K562 (cell line): ENCODE measurements around the gene AKR1D1. TPM values are rescaled to one million over a fixed set of nuclear protein-coding genes. Genes with fewer than 3 reads are reported as not detected.
"Not testable (repeated sequence)": the region's sequence is repeated elsewhere in the genome, so short reads cannot be mapped to it uniquely, and the experiment has no call there.

Experiments used
- ATAC-seq: fragments of 200-7000 bp; cut with Tn5 transposase; 3 replicates; pipeline ENCODE4 v1.9.1; 2020; ENCODE audit warnings: moderate library complexity
- BruUV-seq: library from RNA; stranded (reverse); fragments of 400-500 nt; replicated peaks from 2 replicates; lab custom pipeline; 2021; lab: Mats Ljungman, UMichigan
- CTCF ChIA-PET: fragments of 300-600 bp; formaldehyde crosslinking; extraction: SDS; loops from one replicate; lab custom pipeline; 2021; ENCODE audit warnings: low intra/inter-chr PET ratio; lab: Yijun Ruan, JAX
- POLR2A ChIA-PET: fragments of 300-600, 350-650 bp; sonication (Branson Sonifier 250); formaldehyde crosslinking; extraction: SDS; loops from one replicate; lab custom pipeline; 2021; ENCODE audit warnings: antibody characterized with exemption, inconsistent platforms; lab: Yijun Ruan, JAX
- DNase-seq, 4 experiments: peaks; one replicate each; pipeline versions ENCODE4 v3.0.0 to v3.0.0-alpha.2; 2011 to 2018; ENCODE audit warnings: low spot score in 3 of 4, mixed read lengths in 3 of 4; ENCODE audit errors: extremely low read depth in 1 of 4
- FAIRE-seq: peaks from 2 replicates; lab custom pipeline; 2011; peaks lifted over from hg19 to GRCh38; lab: Jason Lieb, UNC
- H2AFZ ChIP-seq: 2 replicates; pipeline ENCODE4 v1.6.0; 2011; ENCODE audit warnings: low read depth, low read length, control low read depth, inconsistent platforms
- H3K27ac ChIP-seq: fragments of 200-600 bp; 3 replicates; pipeline ENCODE4 v1.8.0; 2011; ENCODE audit warnings: low read depth, mild to moderate bottlenecking, control low read depth, inconsistent platforms, low read length, moderate library complexity, mixed read lengths; ENCODE audit errors: extremely low read depth
- H3K27me3 ChIP-seq, 2 experiments: fragments of 300-600 bp in 1 of 2; 2 replicates in 1 of 2; 3 replicates in 1 of 2; pipeline versions ENCODE4 v1.6.0 to v1.8.0; 2011; ENCODE audit warnings: inconsistent platforms in 2 of 2, low read length in 2 of 2, mild to moderate bottlenecking in 1 of 2, mixed read lengths in 1 of 2, moderate library complexity in 1 of 2; ENCODE audit not compliant: control insufficient read depth in 2 of 2, insufficient read depth in 2 of 2
- H3K36me3 ChIP-seq: fragments of 300-600 bp; 3 replicates; pipeline ENCODE4 v1.8.0; 2011; ENCODE audit warnings: mild to moderate bottlenecking, low read length, inconsistent platforms; ENCODE audit not compliant: control insufficient read depth, insufficient read depth
- H3K4me1 ChIP-seq, 2 experiments: fragments of 200-600 bp in 1 of 2; replicated peaks in 1 of 2; 2 replicates in 1 of 2; 3 replicates in 1 of 2; pipeline versions ENCODE4 v1.5.1 to v1.8.0; 2011; ENCODE audit warnings: inconsistent platforms in 2 of 2, low read length in 2 of 2, mild to moderate bottlenecking in 1 of 2, mixed read lengths in 1 of 2, moderate library complexity in 1 of 2; ENCODE audit not compliant: control insufficient read depth in 2 of 2, insufficient read depth in 2 of 2
- H3K4me2 ChIP-seq: 2 replicates; pipeline ENCODE4 v1.6.1; 2011; ENCODE audit warnings: low read length, control low read depth, inconsistent platforms, mixed read lengths; ENCODE audit not compliant: insufficient read depth
- H3K4me3 ChIP-seq: fragments of 200-600 bp; sonication (generic), shearing (Covaris generic); 2 replicates; pipeline ENCODE4 v1.5.1; 2016; ENCODE audit warnings: control low read depth, inconsistent platforms
- H3K79me2 ChIP-seq: fragments of 200-600 bp; 3 replicates; pipeline ENCODE4 v1.8.0; 2011; ENCODE audit warnings: low read length, inconsistent platforms; ENCODE audit not compliant: control insufficient read depth, insufficient read depth
- H3K9ac ChIP-seq, 2 experiments: 2 replicates each; pipeline versions ENCODE4 v1.6.0 to v1.6.1; 2011; ENCODE audit warnings: low read depth in 2 of 2, low read length in 2 of 2, control low read depth in 1 of 2, inconsistent platforms in 1 of 2, mild to moderate bottlenecking in 1 of 2, mixed read lengths in 1 of 2; ENCODE audit not compliant: insufficient read depth in 1 of 2
- H3K9me1 ChIP-seq: one replicate; pipeline ENCODE4 v1.6.0; 2011; ENCODE audit warnings: inconsistent platforms, mild to moderate bottlenecking, low read length, moderate library complexity; ENCODE audit not compliant: control insufficient read depth, insufficient read depth
- H3K9me3 ChIP-seq: replicated peaks from 2 replicates; pipeline ENCODE4 v1.5.1; 2011; ENCODE audit warnings: low read depth, low read length, inconsistent platforms; ENCODE audit not compliant: control insufficient read depth, insufficient read depth
- H4K20me1 ChIP-seq: replicated peaks from 2 replicates; pipeline ENCODE4 v1.6.1; 2011; ENCODE audit warnings: low read length, inconsistent platforms, mixed read lengths; ENCODE audit not compliant: control insufficient read depth, insufficient read depth
- ASH1L ChIP-seq: fragments of 450-650 bp; IDR thresholded peaks from 2 replicates; pipeline ENCODE4 v1.6.1; 2018; ENCODE audit warnings: borderline replicate concordance, mild to moderate bottlenecking, low read depth; ENCODE audit not compliant: partially characterized antibody
- C11orf30 ChIP-seq: fragments of 450-650 bp; IDR thresholded peaks from 2 replicates; pipeline ENCODE4 v1.6.1; 2016; ENCODE audit warnings: low read depth, mild to moderate bottlenecking
- MAFG ChIP-seq: fragments of 450-650 bp; conservative IDR thresholded peaks from 2 replicates; pipeline ENCODE4 v1.6.1; 2016; ENCODE audit warnings: missing genetic modification characterization, missing compliant biosample characterization
- MAFK ChIP-seq: IDR thresholded peaks from 2 replicates; pipeline ENCODE4 v1.6.1; 2011; ENCODE audit warnings: low read length, improper control_type of control experiment
- MBD2 ChIP-seq: sonication (generic); IDR thresholded peaks from 2 replicates; pipeline ENCODE4 v1.6.1; 2016; ENCODE audit warnings: low read depth, borderline replicate concordance
- MYNN ChIP-seq, 2 experiments: sonication (generic); formaldehyde crosslinking in 1 of 2; IDR thresholded peaks; 2 replicates each; pipeline versions ENCODE4 v1.5.0 to v1.6.1; 2016 to 2020; ENCODE audit warnings: antibody characterized with exemption in 1 of 2, missing genetic modification reagents in 1 of 2
- NCOA6 ChIP-seq: fragments of 450-650 bp; IDR thresholded peaks from 2 replicates; pipeline ENCODE4 v1.6.1; 2017; ENCODE audit warnings: mild to moderate bottlenecking
- NFYB ChIP-seq: IDR thresholded peaks from 2 replicates; pipeline ENCODE4 v1.6.1; 2011; ENCODE audit warnings: mild to moderate bottlenecking, moderate library complexity; ENCODE audit not compliant: insufficient read length; ENCODE audit errors: extremely low read depth
- ZNF316 ChIP-seq: fragments of 450-650 bp; IDR thresholded peaks from 2 replicates; pipeline ENCODE4 v1.6.1; 2016
- ZNF431 ChIP-seq: sonication (generic); formaldehyde crosslinking; IDR thresholded peaks from 2 replicates; pipeline ENCODE4 v1.8.0; 2022; ENCODE audit warnings: mild to moderate bottlenecking, missing genetic modification reagents
- ZNF830 ChIP-seq: fragments of 250-450 bp; sonication (Bioruptor Pico); IDR thresholded peaks from 2 replicates; pipeline ENCODE4 v1.5.0; 2021; ENCODE audit warnings: mild to moderate bottlenecking
- WGBS: fragments of 100-300 bp; shearing (Covaris generic); methylation state at CpG from one replicate; pipeline ENCODE4 v1.1.6; 2016; ENCODE audit warnings: low coverage, mixed read lengths; ENCODE audit not compliant: insufficient coverage; ENCODE audit errors: missing lambda C conversion rate; 5-methylcytosine and 5-hydroxymethylcytosine counted together
- in situ Hi-C: fragments of 300-500 bp; cut with MboI; formaldehyde crosslinking; loops from 4 replicates; pipeline ENCODE4 v1.15.0; 2018; ENCODE audit warnings: inconsistent platforms, mixed read lengths
- intact Hi-C: fragments of 100-400 bp; cut with micrococcal nuclease; formaldehyde crosslinking; loops from 2 replicates; pipeline ENCODE4 v1.14.2; 2022
- polyA plus RNA-seq, 8 experiments: library from polyadenylated mRNA; depleted of rRNA in 4 of 8; stranded (reverse) in 5 of 8; unstranded in 3 of 8; fragments of >200 nt; fragmentation: Nextera tagmentation in 2 of 8; fragmentation: Illumina TruSeq in 1 of 8; extraction: Ambion mirVana in 2 of 8; extraction: Trizol in 1 of 8; gene quantifications; 2 replicates each; pipeline versions ENCODE4 v1.2.1 to v1.2.3, GENCODE V29; 2011 to 2014; ENCODE audit warnings: inconsistent platforms in 1 of 8, missing spikeins in 1 of 8
- total RNA-seq, 7 experiments: library from RNA; depleted of rRNA in 6 of 7; stranded (reverse); fragments of >200 nt in 6 of 7; fragmentation: Illumina TruSeq in 2 of 7; extraction: Trizol in 2 of 7; gene quantifications; 2 replicates each; pipeline versions ENCODE4 v1.2.1 to v1.2.3, GENCODE V29; 2011 to 2021; ENCODE audit warnings: low replicate concordance in 1 of 7
- TF ChIP-seq, protein P1 (sequence below), 2 experiments: fragments of 200-800 bp in 1 of 2; sonication (Bioruptor generic) in 1 of 2; sonication (generic) in 1 of 2; formaldehyde crosslinking in 1 of 2; IDR thresholded peaks in 1 of 2; conservative IDR thresholded peaks in 1 of 2; 2 replicates each; pipeline versions ENCODE4 v1.5.0 to v1.6.1; 2016 to 2020; ENCODE audit warnings: missing compliant biosample characterization in 1 of 2, missing genetic modification characterization in 1 of 2, missing genetic modification reagents in 1 of 2
- TF ChIP-seq, protein P2 (sequence below): fragments of 250-450 bp; sonication (Bioruptor Pico); IDR thresholded peaks from 2 replicates; pipeline ENCODE4 v1.4.0; 2020; ENCODE audit warnings: mild to moderate bottlenecking, moderate library complexity

The AKR1D1 gene
- total and polyA plus RNA-seq, 9 of the 15 experiments (the other 6 are each of a cell fraction or from before 2014, with no cell fraction given): not detected

DNA sequence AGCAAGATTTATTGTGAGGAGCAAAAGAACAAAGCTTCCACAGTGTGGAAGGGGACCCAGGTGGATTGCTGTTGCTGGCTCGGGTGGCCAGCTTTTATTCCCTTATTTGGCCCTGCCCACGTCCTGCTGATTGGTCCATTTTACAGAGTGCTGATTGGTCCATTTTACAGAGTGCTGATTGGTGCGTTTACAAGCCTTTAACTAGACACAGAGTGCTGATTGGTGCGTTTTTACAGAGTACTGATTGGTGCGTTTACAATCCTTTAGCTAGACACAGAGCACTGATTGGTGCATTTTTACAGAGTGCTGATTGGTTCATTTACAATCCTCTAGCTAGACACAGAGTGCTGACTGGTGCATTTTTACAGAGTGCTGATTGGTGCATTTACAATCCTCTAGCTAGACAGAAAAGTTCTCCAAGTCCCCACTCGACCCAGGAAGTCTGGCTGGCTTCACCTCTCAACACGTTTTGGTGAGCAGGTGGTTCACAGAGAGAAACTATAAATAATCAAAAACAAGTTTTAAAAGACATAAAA lies 24.5 kb upstream of the AKR1D1 start:
- H3K9ac ChIP-seq, in situ Hi-C loops, ATAC-seq, H2AFZ ChIP-seq, intact Hi-C loops, H3K9me3 ChIP-seq, H3K4me3 ChIP-seq, H3K4me1 ChIP-seq, FAIRE-seq, POLR2A ChIA-PET, H3K79me2 ChIP-seq, H3K27ac ChIP-seq, H3K36me3 ChIP-seq, BruUV-seq, CTCF ChIA-PET, H3K4me2 ChIP-seq, H3K9me1 ChIP-seq, H4K20me1 ChIP-seq, DNase-seq, H3K27me3 ChIP-seq: not testable (repeated sequence)
- WGBS: under 1% methylated on average over 7 of the region's 7 CpGs
- TF ChIP-seq C11orf30: peak; percentile 49; the same call in 1 of the 2 replicates
- 0 out of 2 replicates have a peak, but pooled peaks have one; percentile 20 for TF ChIP-seq MAFK
- TF ChIP-seq MAFG: peak; percentile 48
- TF ChIP-seq ASH1L: peak; percentile 31
- TF ChIP-seq NFYB: peak; percentile 47
- peak; percentile 75 for TF ChIP-seq ZNF316
- TF ChIP-seq MBD2: peak; percentile 19; the same call in 1 of the 2 replicates

DNA sequence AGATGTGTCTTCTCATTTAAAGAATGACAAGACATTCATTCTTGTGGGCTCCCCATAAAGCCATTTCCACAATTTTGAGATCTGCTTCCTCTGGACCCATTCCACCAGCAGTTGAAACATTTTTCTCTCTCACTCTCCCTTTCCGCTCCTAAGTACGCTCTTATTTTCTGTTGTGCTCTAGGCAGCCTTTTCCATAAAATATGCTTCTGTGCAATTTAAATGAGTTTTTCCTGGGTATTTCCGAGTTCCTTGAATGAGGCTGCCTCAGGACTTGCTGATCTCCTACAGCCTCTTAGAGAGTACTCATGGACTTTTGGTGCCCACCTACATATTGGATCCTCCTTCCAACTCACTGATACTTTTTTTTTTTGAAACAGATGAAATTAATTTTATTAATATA lies 23.6 kb upstream of the AKR1D1 start:
- no peak overlapping the region for H3K4me2 ChIP-seq
- no peaks in the 10 kb centered on the region for H4K20me1 ChIP-seq
- DNase-seq: no peak
- no peaks in the 10 kb centered on the region for H3K9me3 ChIP-seq
- no peaks in the 10 kb centered on the region for H3K9me1 ChIP-seq
- ChIA-PET POLR2A (no interaction called here), CTCF (no interaction called here)
- H2AFZ ChIP-seq: no peak overlapping the region
- ATAC-seq: no peak
- in situ Hi-C loops (no loop called here), intact Hi-C loops (no loop called here)
- H3K9ac ChIP-seq: no peak overlapping the region
- 0% methylated on average over 3 of the region's 3 CpGs for WGBS
- no peaks in the 10 kb centered on the region for H3K36me3 ChIP-seq
- no TSS peak for BruUV-seq
- no peak for FAIRE-seq
- H3K4me3 ChIP-seq: no peak overlapping the region
- no peaks in the 10 kb centered on the region for H3K4me1 ChIP-seq
- no peaks in the 10 kb centered on the region for H3K27me3 ChIP-seq
- no peak overlapping the region for H3K27ac ChIP-seq
- H3K79me2 ChIP-seq: no peaks in the 10 kb centered on the region
- TF ChIP-seq ZNF830 (CRISPR knock-in tag) (no peak), ZNF431 (no peak), MYNN (IDR thresholded peaks at IDR 0.05) (no peak), MYNN (CRISPR knock-in tag; IDR thresholded peaks at IDR 0.05) (no peak), NCOA6 (no peak)
- TF ChIP-seq, protein P1, sequence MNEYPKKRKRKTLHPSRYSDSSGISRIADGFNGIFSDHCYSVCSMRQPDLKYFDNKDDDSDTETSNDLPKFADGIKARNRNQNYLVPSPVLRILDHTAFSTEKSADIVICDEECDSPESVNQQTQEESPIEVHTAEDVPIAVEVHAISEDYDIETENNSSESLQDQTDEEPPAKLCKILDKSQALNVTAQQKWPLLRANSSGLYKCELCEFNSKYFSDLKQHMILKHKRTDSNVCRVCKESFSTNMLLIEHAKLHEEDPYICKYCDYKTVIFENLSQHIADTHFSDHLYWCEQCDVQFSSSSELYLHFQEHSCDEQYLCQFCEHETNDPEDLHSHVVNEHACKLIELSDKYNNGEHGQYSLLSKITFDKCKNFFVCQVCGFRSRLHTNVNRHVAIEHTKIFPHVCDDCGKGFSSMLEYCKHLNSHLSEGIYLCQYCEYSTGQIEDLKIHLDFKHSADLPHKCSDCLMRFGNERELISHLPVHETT (CRISPR knock-in tag; conservative IDR thresholded peaks at IDR 0.05 in 1 of 2, IDR thresholded peaks at IDR 0.05 in 1 of 2): no peak
- TF ChIP-seq, protein P2, sequence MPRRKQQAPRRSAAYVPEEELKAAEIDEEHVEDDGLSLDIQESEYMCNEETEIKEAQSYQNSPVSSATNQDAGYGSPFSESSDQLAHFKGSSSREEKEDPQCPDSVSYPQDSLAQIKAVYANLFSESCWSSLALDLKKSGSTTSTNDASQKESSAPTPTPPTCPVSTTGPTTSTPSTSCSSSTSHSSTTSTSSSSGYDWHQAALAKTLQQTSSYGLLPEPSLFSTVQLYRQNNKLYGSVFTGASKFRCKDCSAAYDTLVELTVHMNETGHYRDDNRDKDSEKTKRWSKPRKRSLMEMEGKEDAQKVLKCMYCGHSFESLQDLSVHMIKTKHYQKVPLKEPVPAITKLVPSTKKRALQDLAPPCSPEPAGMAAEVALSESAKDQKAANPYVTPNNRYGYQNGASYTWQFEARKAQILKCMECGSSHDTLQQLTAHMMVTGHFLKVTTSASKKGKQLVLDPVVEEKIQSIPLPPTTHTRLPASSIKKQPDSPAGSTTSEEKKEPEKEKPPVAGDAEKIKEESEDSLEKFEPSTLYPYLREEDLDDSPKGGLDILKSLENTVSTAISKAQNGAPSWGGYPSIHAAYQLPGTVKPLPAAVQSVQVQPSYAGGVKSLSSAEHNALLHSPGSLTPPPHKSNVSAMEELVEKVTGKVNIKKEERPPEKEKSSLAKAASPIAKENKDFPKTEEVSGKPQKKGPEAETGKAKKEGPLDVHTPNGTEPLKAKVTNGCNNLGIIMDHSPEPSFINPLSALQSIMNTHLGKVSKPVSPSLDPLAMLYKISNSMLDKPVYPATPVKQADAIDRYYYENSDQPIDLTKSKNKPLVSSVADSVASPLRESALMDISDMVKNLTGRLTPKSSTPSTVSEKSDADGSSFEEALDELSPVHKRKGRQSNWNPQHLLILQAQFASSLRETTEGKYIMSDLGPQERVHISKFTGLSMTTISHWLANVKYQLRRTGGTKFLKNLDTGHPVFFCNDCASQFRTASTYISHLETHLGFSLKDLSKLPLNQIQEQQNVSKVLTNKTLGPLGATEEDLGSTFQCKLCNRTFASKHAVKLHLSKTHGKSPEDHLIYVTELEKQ: no peak
